K562 (cell line): ENCODE measurements around the gene NCOA3. TPM values are rescaled to one million over a fixed set of nuclear protein-coding genes. Genes with fewer than 3 reads are reported as not detected.

Source experiments
- ATAC-seq: fragments of 200-7000 bp; cut with Tn5 transposase; 3 replicates; pipeline ENCODE4 v1.9.1; 2020; ENCODE audit warnings: moderate library complexity
- BruUV-seq: library from RNA; stranded (reverse); fragments of 400-500 nt; replicated peaks from 2 replicates; lab custom pipeline; 2021; lab: Mats Ljungman, UMichigan
- CTCF ChIA-PET: fragments of 300-600 bp; formaldehyde crosslinking; extraction: SDS; loops from one replicate; lab custom pipeline; 2021; ENCODE audit warnings: low intra/inter-chr PET ratio; lab: Yijun Ruan, JAX
- POLR2A ChIA-PET: fragments of 300-600, 350-650 bp; sonication (Branson Sonifier 250); formaldehyde crosslinking; extraction: SDS; loops from one replicate; lab custom pipeline; 2021; ENCODE audit warnings: antibody characterized with exemption, inconsistent platforms; lab: Yijun Ruan, JAX
- DNase-seq, 4 experiments: peaks; one replicate each; pipeline versions ENCODE4 v3.0.0 to v3.0.0-alpha.2; 2011 to 2018; ENCODE audit warnings: low spot score in 3 of 4, mixed read lengths in 3 of 4; ENCODE audit errors: extremely low read depth in 1 of 4
- FAIRE-seq: peaks from 2 replicates; lab custom pipeline; 2011; peaks lifted over from hg19 to GRCh38; lab: Jason Lieb, UNC
- H2AFZ ChIP-seq: 2 replicates; pipeline ENCODE4 v1.6.0; 2011; ENCODE audit warnings: low read depth, low read length, control low read depth, inconsistent platforms
- H3K27ac ChIP-seq: fragments of 200-600 bp; 3 replicates; pipeline ENCODE4 v1.8.0; 2011; ENCODE audit warnings: low read depth, mild to moderate bottlenecking, control low read depth, inconsistent platforms, low read length, moderate library complexity, mixed read lengths; ENCODE audit errors: extremely low read depth
- H3K27me3 ChIP-seq, 2 experiments: fragments of 300-600 bp in 1 of 2; 2 replicates in 1 of 2; 3 replicates in 1 of 2; pipeline versions ENCODE4 v1.6.0 to v1.8.0; 2011; ENCODE audit warnings: inconsistent platforms in 2 of 2, low read length in 2 of 2, mild to moderate bottlenecking in 1 of 2, mixed read lengths in 1 of 2, moderate library complexity in 1 of 2; ENCODE audit not compliant: control insufficient read depth in 2 of 2, insufficient read depth in 2 of 2
- H3K36me3 ChIP-seq: fragments of 300-600 bp; 3 replicates; pipeline ENCODE4 v1.8.0; 2011; ENCODE audit warnings: mild to moderate bottlenecking, low read length, inconsistent platforms; ENCODE audit not compliant: control insufficient read depth, insufficient read depth
- H3K4me1 ChIP-seq, 2 experiments: fragments of 200-600 bp in 1 of 2; replicated peaks in 1 of 2; 2 replicates in 1 of 2; 3 replicates in 1 of 2; pipeline versions ENCODE4 v1.5.1 to v1.8.0; 2011; ENCODE audit warnings: inconsistent platforms in 2 of 2, low read length in 2 of 2, mild to moderate bottlenecking in 1 of 2, mixed read lengths in 1 of 2, moderate library complexity in 1 of 2; ENCODE audit not compliant: control insufficient read depth in 2 of 2, insufficient read depth in 2 of 2
- H3K4me2 ChIP-seq: 2 replicates; pipeline ENCODE4 v1.6.1; 2011; ENCODE audit warnings: low read length, control low read depth, inconsistent platforms, mixed read lengths; ENCODE audit not compliant: insufficient read depth
- H3K4me3 ChIP-seq: fragments of 200-600 bp; sonication (generic), shearing (Covaris generic); 2 replicates; pipeline ENCODE4 v1.5.1; 2016; ENCODE audit warnings: control low read depth, inconsistent platforms
- H3K79me2 ChIP-seq: fragments of 200-600 bp; 3 replicates; pipeline ENCODE4 v1.8.0; 2011; ENCODE audit warnings: low read length, inconsistent platforms; ENCODE audit not compliant: control insufficient read depth, insufficient read depth
- H3K9ac ChIP-seq, 2 experiments: 2 replicates each; pipeline versions ENCODE4 v1.6.0 to v1.6.1; 2011; ENCODE audit warnings: low read depth in 2 of 2, low read length in 2 of 2, control low read depth in 1 of 2, inconsistent platforms in 1 of 2, mild to moderate bottlenecking in 1 of 2, mixed read lengths in 1 of 2; ENCODE audit not compliant: insufficient read depth in 1 of 2
- H3K9me1 ChIP-seq: one replicate; pipeline ENCODE4 v1.6.0; 2011; ENCODE audit warnings: inconsistent platforms, mild to moderate bottlenecking, low read length, moderate library complexity; ENCODE audit not compliant: control insufficient read depth, insufficient read depth
- H3K9me3 ChIP-seq: replicated peaks from 2 replicates; pipeline ENCODE4 v1.5.1; 2011; ENCODE audit warnings: low read depth, low read length, inconsistent platforms; ENCODE audit not compliant: control insufficient read depth, insufficient read depth
- H4K20me1 ChIP-seq: replicated peaks from 2 replicates; pipeline ENCODE4 v1.6.1; 2011; ENCODE audit warnings: low read length, inconsistent platforms, mixed read lengths; ENCODE audit not compliant: control insufficient read depth, insufficient read depth
- HDAC6 ChIP-seq: IDR thresholded peaks from 2 replicates; pipeline ENCODE4 v1.6.1; 2012; ENCODE audit warnings: low read depth, mild to moderate bottlenecking, control low read depth, inconsistent platforms, low read length, moderate library complexity
- ZBTB11 ChIP-seq, 3 experiments: fragments of 200-800 bp in 1 of 3; fragments of 250-450 bp in 1 of 3; fragments of 450-650 bp in 1 of 3; sonication (Bioruptor Pico) in 1 of 3; sonication (Bioruptor generic) in 1 of 3; formaldehyde crosslinking in 1 of 3; IDR thresholded peaks; 2 replicates each; pipeline versions ENCODE4 v1.6.1 to v1.8.0; 2016 to 2022; ENCODE audit warnings: mild to moderate bottlenecking in 2 of 3, missing genetic modification characterization in 2 of 3, missing compliant biosample characterization in 1 of 3, moderate library complexity in 1 of 3
- WGBS: fragments of 100-300 bp; shearing (Covaris generic); methylation state at CpG from one replicate; pipeline ENCODE4 v1.1.6; 2016; ENCODE audit warnings: low coverage, mixed read lengths; ENCODE audit not compliant: insufficient coverage; ENCODE audit errors: missing lambda C conversion rate; 5-methylcytosine and 5-hydroxymethylcytosine counted together
- in situ Hi-C: fragments of 300-500 bp; cut with MboI; formaldehyde crosslinking; loops from 4 replicates; pipeline ENCODE4 v1.15.0; 2018; ENCODE audit warnings: inconsistent platforms, mixed read lengths
- intact Hi-C: fragments of 100-400 bp; cut with micrococcal nuclease; formaldehyde crosslinking; loops from 2 replicates; pipeline ENCODE4 v1.14.2; 2022
- polyA plus RNA-seq, 8 experiments: library from polyadenylated mRNA; depleted of rRNA in 4 of 8; stranded (reverse) in 5 of 8; unstranded in 3 of 8; fragments of >200 nt; fragmentation: Nextera tagmentation in 2 of 8; fragmentation: Illumina TruSeq in 1 of 8; extraction: Ambion mirVana in 2 of 8; extraction: Trizol in 1 of 8; gene quantifications; 2 replicates each; pipeline versions ENCODE4 v1.2.1 to v1.2.3, GENCODE V29; 2011 to 2014; ENCODE audit warnings: inconsistent platforms in 1 of 8, missing spikeins in 1 of 8
- total RNA-seq, 7 experiments: library from RNA; depleted of rRNA in 6 of 7; stranded (reverse); fragments of >200 nt in 6 of 7; fragmentation: Illumina TruSeq in 2 of 7; extraction: Trizol in 2 of 7; gene quantifications; 2 replicates each; pipeline versions ENCODE4 v1.2.1 to v1.2.3, GENCODE V29; 2011 to 2021; ENCODE audit warnings: low replicate concordance in 1 of 7

The NCOA3 gene
- total and polyA plus RNA-seq, 9 of the 15 experiments (the other 6 are each of a cell fraction or from before 2014, with no cell fraction given), result 3.2 to 24.3 (median 14.4) TPM

- Histone ChIP-seq H3K9ac (no peak overlapping the region), H3K4me3 (no peak overlapping the region), H4K20me1 (no peaks in the 10 kb centered on the region), H3K79me2 (peaks cover 10% of the 10 kb centered on the region), H3K27ac (no peak overlapping the region), H3K36me3 (peaks cover 4% of the 10 kb centered on the region; the same call in 1 of the 3 replicates), H3K27me3 (no peaks in the 10 kb centered on the region), H3K4me2 (no peak overlapping the region), H3K4me1 (peaks cover 0 to 4% of the 10 kb centered on the region in 2 experiments; a peak in 3 of 5 replicates), H3K9me1 (no peaks in the 10 kb centered on the region), H3K9me3 (no peaks in the 10 kb centered on the region), H2AFZ (no peak overlapping the region)
- DNase-seq (no peak), FAIRE-seq (no peak), ATAC-seq (no peak)
- in situ Hi-C loops (no loop called here), intact Hi-C loops (no loop called here)
- WGBS, result 96% methylated on average over 6 of the region's 6 CpGs
- CTCF ChIA-PET, result no interaction called here
- TF ChIP-seq HDAC6 (no peak), ZBTB11 (CRISPR knock-in tag; IDR thresholded peaks at IDR 0.05) (peak in 1 of 3 experiments; percentile 22; a peak in 1 of 6 replicates)
- POLR2A ChIA-PET, result interaction anchor here (1.0 to 2.0 kb wide), 3 partner anchors 9 to 18 kb away, joined by 3 to 6 read pairs (median 4); no protein-coding TSS in a partner anchor
- BruUV-seq, result no TSS peak
Observed at GRCh38 chr20:47596003-47596571, 94.4 kb downstream of the NCOA3 start.
